Choroid plexus epithelial cell (primary cell): ENCODE results near the gene CCNI2.

Source experiments
- DNase-seq: peaks from one replicate; pipeline ENCODE4 v3.0.0-alpha.2; 2010; ENCODE audit warnings: low read depth
- H3K4me3 ChIP-seq: 2 replicates; pipeline ENCODE4 v1.5.1; 2011; ENCODE audit warnings: low read depth, mild to moderate bottlenecking, control low read depth, low read length, moderate library complexity
- TF ChIP-seq, protein P1 (sequence below): conservative IDR thresholded peaks from 2 replicates; pipeline ENCODE4 v1.5.1; 2011; ENCODE audit warnings: low read depth, mild to moderate bottlenecking, control low read depth, inconsistent platforms, low read length, moderate library complexity

CCNI2 gene

DNA sequence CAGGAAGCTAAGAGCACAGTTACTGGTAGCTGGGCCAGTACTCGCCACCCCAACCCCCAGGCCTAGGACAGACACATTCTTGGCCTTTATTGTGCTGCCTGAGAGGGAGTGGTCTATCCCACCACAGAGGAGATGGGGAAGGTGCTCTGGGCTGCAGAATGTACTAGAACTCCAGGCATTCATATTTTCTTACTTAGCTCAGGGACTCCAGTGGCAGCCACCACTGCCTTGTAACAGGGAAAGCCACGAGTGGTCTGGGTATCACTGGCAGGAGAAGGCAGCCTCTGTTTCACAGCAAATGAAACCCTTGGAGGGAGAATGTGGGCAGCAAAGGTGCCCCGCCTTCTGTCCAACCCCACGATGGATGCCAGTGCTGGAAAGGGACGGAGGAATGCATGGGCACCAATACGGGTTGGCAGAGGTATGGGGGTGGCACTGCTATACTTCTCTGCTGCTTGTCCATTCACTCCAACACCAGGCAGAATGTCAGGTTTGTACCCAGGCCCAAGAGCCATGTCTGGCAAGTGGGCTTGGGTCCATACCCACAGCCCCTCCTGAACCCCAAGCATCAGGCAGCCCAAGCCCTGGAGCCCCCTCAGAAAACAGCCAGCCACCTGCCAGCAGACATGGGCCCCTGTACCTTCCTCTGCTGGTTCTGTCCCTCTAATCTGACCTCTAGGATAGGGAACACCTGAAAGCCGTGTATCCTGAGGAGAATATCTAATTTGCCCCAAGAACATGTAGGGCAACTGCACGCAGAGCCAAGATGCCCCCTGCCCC, 25.3 kb downstream of the CCNI2 start:
- DNase-seq, result no peak
- TF ChIP-seq, protein P1, sequence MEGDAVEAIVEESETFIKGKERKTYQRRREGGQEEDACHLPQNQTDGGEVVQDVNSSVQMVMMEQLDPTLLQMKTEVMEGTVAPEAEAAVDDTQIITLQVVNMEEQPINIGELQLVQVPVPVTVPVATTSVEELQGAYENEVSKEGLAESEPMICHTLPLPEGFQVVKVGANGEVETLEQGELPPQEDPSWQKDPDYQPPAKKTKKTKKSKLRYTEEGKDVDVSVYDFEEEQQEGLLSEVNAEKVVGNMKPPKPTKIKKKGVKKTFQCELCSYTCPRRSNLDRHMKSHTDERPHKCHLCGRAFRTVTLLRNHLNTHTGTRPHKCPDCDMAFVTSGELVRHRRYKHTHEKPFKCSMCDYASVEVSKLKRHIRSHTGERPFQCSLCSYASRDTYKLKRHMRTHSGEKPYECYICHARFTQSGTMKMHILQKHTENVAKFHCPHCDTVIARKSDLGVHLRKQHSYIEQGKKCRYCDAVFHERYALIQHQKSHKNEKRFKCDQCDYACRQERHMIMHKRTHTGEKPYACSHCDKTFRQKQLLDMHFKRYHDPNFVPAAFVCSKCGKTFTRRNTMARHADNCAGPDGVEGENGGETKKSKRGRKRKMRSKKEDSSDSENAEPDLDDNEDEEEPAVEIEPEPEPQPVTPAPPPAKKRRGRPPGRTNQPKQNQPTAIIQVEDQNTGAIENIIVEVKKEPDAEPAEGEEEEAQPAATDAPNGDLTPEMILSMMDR, result no peak
- H3K4me3 ChIP-seq, result no peak overlapping the region

DNA sequence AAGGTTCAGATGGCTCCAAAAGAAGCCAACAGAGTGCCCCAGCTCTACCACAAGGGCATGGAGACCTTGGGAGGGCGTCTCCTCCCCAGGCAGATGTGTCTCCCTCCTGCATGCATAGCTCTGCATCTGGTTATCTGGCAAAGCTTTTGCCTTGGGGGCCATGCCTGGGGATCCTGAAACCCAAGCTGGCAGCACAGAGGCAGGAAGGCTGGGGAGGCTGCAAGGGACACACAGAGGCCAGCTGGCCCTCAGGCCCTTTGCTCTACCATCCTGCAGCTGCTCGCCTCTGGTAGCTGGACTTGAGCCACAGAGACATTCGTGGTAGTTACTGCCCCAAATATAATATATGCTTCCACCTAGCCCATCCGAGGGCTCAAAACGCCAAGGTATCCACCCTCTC, 25.9 kb downstream of the CCNI2 start:
- no peak for DNase-seq
- H3K4me3 ChIP-seq, result no peak overlapping the region
- TF ChIP-seq, protein P1, result no peak

DNA sequence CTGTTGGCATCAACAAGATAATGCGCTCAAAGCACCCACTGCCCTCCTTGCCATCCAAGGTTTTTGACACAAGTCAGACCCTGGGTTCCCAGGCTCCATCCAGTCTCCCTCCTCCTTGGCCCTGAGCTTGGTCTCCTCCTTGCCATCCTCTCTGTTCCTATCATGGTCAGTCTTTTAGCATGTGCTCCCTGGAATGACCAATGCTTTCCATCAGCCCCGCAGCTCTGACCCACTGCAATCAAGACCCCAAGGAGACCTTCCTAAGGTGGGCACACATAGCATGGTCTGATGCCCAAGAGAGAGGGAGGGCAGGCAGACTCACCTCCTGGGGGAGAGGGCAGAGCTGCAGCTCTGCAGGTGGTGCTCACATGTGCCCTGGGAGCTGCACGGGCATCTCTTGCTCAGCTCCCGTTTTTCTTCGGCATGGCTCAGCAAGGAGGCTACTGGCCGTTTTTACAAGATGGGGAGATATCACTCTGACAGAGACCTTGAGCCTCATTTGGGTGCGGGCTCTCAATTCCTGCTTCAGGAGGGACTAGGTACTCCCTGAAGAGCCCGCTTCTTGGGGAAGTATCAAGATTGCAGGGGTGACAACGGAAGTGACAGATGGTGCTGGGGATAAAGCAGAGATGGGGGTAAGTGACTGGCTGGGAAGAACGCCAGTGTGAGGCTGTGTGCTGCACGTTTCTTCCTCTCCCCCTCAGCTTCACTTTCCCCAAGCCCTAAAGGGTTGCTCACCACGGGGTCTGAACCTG, 26.6 kb downstream of the CCNI2 start:
- no peak overlapping the region for H3K4me3 ChIP-seq
- no peak for DNase-seq
- TF ChIP-seq, protein P1, result no peak

DNA sequence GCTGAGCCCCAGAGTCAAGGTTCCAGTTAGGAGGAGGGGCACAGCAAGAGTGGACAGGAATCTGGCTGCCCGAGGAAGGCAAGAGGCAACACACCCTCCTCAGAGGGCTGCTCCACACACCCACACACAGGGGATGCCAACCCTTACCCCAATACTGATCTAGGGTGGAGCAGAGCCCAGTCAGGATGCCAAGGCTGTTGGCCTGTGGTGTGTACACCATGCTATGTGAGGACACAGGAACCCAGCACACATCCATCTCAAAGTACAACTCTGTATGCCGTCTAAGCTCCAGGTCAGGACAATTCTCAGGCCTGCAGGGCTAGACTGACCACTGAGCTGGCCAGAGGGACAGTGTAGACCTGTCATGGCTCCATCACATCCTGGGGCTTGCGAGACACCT, 27.2 kb downstream of the CCNI2 start:
- DNase-seq, result no peak
- TF ChIP-seq, protein P1, result no peak
- no peak overlapping the region for H3K4me3 ChIP-seq

DNA sequence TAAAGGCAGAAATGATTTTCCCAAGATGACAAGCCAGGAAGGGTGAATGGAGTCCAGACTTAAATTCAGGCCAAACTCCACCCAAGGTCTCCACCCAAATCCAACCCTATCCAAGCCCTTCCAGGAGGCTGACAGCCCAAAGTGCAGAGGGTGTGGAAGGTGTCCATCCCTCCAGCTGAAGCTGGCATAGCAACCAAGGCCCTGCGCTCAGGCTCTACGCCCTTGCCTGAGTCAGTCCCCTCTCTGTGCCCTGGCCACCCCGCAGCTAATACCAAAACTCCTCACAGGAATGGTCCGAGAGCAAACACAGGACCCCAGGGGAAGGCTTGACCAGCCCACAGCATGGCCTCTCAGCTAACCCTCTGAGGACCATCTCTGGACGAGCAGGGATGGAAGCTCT, 27.7 kb downstream of the CCNI2 start:
- H3K4me3 ChIP-seq, result no peak overlapping the region

DNA sequence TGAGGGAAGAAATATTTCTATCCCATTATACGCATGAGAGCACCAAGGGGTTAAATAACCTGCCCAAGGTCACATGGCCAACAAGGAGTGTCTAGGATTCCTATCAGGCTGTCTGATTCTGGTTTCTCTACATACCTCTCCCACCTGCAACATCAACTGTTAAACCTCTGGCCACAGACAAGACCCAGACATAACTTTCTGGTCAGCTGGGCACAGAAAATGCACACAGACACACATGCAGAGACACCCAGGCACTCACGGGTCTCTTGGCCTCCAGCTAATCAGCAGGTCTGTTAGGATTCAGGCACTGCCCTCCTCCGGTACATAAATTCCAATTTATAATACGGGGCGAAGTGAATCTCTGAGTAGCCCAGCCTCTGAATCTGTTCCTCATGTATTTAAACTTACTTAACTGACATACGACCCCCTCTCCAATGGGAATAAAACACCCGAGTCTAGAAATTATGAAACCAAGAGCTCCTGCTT, 28.3 kb downstream of the CCNI2 start:
- H3K4me3 ChIP-seq, result no peak overlapping the region
- DNase-seq, result no peak
- TF ChIP-seq, protein P1, result no peak

More for the DNA sequence above, 27.7 kb downstream of the CCNI2 start:
- DNase-seq, result no peak
- TF ChIP-seq, protein P1, result no peak
